GM21390 (cell line): ENCODE data around the gene PHF12.
"Not testable (repeated sequence)": the region's sequence is repeated elsewhere in the genome, so short reads cannot be mapped to it uniquely, and the experiment has no call there.

Experiments
- ATAC-seq: cut with Tn5 transposase; IDR thresholded peaks from one replicate; pipeline ENCODE4 v1.9.1; 2021; ENCODE audit not compliant: unreplicated experiment

The PHF12 gene

GRCh38 chr17:28885951-28886350 is 65.4 kb downstream of the PHF12 start:
- ATAC-seq: no peak

GRCh38 chr17:28885363-28885762 is 66.0 kb downstream of the PHF12 start:
- ATAC-seq: no peak

- no peak for ATAC-seq
Observed at GRCh38 chr17:28883967-28884702, 67.2 kb downstream of the PHF12 start.

GRCh38 chr17:28882154-28882895 is 69.0 kb downstream of the PHF12 start:
- no peak for ATAC-seq

- ATAC-seq: no peak
Observed at GRCh38 chr17:28881533-28882056, 69.7 kb downstream of the PHF12 start.

- ATAC-seq: no peak
Observed at GRCh38 chr17:28880572-28880945, 70.8 kb downstream of the PHF12 start.

GRCh38 chr17:28879886-28880571 is 71.3 kb downstream of the PHF12 start:
- no peak for ATAC-seq

GRCh38 chr17:28878981-28879380 is 72.3 kb downstream of the PHF12 start:
- no peak for ATAC-seq

GRCh38 chr17:28878158-28878910 is 73.0 kb downstream of the PHF12 start:
- ATAC-seq: no peak

- ATAC-seq: not testable (repeated sequence)
Observed at GRCh38 chr17:28877150-28877711, 74.1 kb downstream of the PHF12 start.

GRCh38 chr17:28875848-28876550 is 75.3 kb downstream of the PHF12 start:
- ATAC-seq: no peak

- ATAC-seq: no peak
Observed at GRCh38 chr17:28874750-28875149, 76.6 kb downstream of the PHF12 start.

- no peak for ATAC-seq
Observed at GRCh38 chr17:28873839-28874238, 77.5 kb downstream of the PHF12 start.

GRCh38 chr17:28871056-28871579 is 80.2 kb downstream of the PHF12 start:
- peak; percentile 88 for ATAC-seq

- no peak for ATAC-seq
Observed at GRCh38 chr17:28867276-28867675, 84.0 kb downstream of the PHF12 start.

GRCh38 chr17:28865946-28866752 is 85.2 kb downstream of the PHF12 start:
- no peak for ATAC-seq

- no peak for ATAC-seq
Observed at GRCh38 chr17:28864991-28865849, 86.1 kb downstream of the PHF12 start.

GRCh38 chr17:28863953-28864352 is 87.4 kb downstream of the PHF12 start:
- ATAC-seq: no peak
